Endothelial cell of umbilical vein (primary cell): Measurements from ENCODE around the gene DMD. TPM values are rescaled to one million over a fixed set of nuclear protein-coding genes. Genes with fewer than 3 reads are reported as not detected.
"Not testable (repeated sequence)": the region's sequence is repeated elsewhere in the genome, so short reads cannot be mapped to it uniquely, and the experiment has no call there.

Experiments used
- BruUV-seq: library from RNA; stranded (reverse); fragments of 400-500 nt; replicated peaks from 2 replicates; lab custom pipeline; 2021; lab: Mats Ljungman, UMichigan
- CTCF ChIA-PET: fragments of 300-600, 350-600 bp; sonication (Branson Sonifier 250); formaldehyde crosslinking; loops from one replicate; lab custom pipeline; 2021; ENCODE audit warnings: antibody characterized with exemption, inconsistent platforms; lab: Charles Lee
- POLR2A ChIA-PET: fragments of 300-600, 350-600 bp; sonication (Branson Sonifier 250); formaldehyde crosslinking; loops from one replicate; lab custom pipeline; 2021; ENCODE audit warnings: antibody characterized with exemption, inconsistent platforms; lab: Charles Lee
- DNase-seq: peaks from one replicate; pipeline ENCODE4 v3.0.0-alpha.2; 2011; ENCODE audit warnings: low read depth, low spot score
- FAIRE-seq: peaks from 2 replicates; lab custom pipeline; 2011; peaks lifted over from hg19 to GRCh38; lab: Jason Lieb, UNC
- H2AFZ ChIP-seq: 2 replicates; pipeline ENCODE4 v1.6.0; 2012; ENCODE audit warnings: low read depth, low read length, control low read depth, inconsistent platforms
- H3K27ac ChIP-seq: 2 replicates; pipeline ENCODE4 v1.5.1; 2011; ENCODE audit warnings: low read depth, mild to moderate bottlenecking, control low read depth, low read length, moderate library complexity; ENCODE audit not compliant: insufficient read depth
- H3K27me3 ChIP-seq, 2 experiments: 2 replicates each; pipeline versions ENCODE4 v1.6.0 to v1.6.1; 2011; ENCODE audit warnings: low read length in 2 of 2, mixed read lengths in 1 of 2; ENCODE audit not compliant: control insufficient read depth in 2 of 2, insufficient read depth in 2 of 2
- H3K36me3 ChIP-seq, 2 experiments: 2 replicates in 1 of 2; 3 replicates in 1 of 2; pipeline ENCODE4 v1.5.1; 2011; ENCODE audit warnings: low read length in 2 of 2, mild to moderate bottlenecking in 1 of 2, moderate library complexity in 1 of 2; ENCODE audit not compliant: control insufficient read depth in 2 of 2, insufficient read depth in 2 of 2; ENCODE audit errors: extremely low read depth in 1 of 2
- H3K4me1 ChIP-seq: 3 replicates; pipeline ENCODE4 v1.5.1; 2011; ENCODE audit warnings: mild to moderate bottlenecking, low read length; ENCODE audit not compliant: control insufficient read depth, insufficient read depth; ENCODE audit errors: extremely low read depth
- H3K4me2 ChIP-seq: 2 replicates; pipeline ENCODE4 v1.6.1; 2011; ENCODE audit warnings: low read length, control low read depth, mixed read lengths; ENCODE audit not compliant: insufficient read depth
- H3K4me3 ChIP-seq, 3 experiments: fragments of 200-600 bp in 1 of 3; sonication (generic), shearing (Covaris generic) in 1 of 3; replicated peaks in 1 of 3; 2 replicates each; pipeline ENCODE4 v1.5.1; 2011 to 2016; ENCODE audit warnings: control low read depth in 3 of 3, low read length in 3 of 3, mild to moderate bottlenecking in 2 of 3, inconsistent platforms in 1 of 3, low read depth in 1 of 3, moderate library complexity in 1 of 3; ENCODE audit not compliant: insufficient read depth in 1 of 3
- H3K79me2 ChIP-seq: 2 replicates; pipeline ENCODE4 v1.6.0; 2012; ENCODE audit warnings: low read length, inconsistent platforms; ENCODE audit not compliant: control insufficient read depth, insufficient read depth
- H3K9ac ChIP-seq: replicated peaks from 2 replicates; pipeline ENCODE3; 2011; ENCODE audit warnings: low read length, control low read depth; ENCODE audit not compliant: insufficient read depth; ENCODE audit errors: extremely low read depth
- H3K9me1 ChIP-seq: replicated peaks from 3 replicates; pipeline ENCODE4 v1.6.0; 2011; ENCODE audit warnings: mild to moderate bottlenecking, low read length; ENCODE audit not compliant: control insufficient read depth, insufficient read depth; ENCODE audit errors: extremely low read depth
- H3K9me3 ChIP-seq: replicated peaks from 2 replicates; pipeline ENCODE4 v1.5.1; 2012; ENCODE audit warnings: low read length, inconsistent platforms; ENCODE audit not compliant: control insufficient read depth, insufficient read depth
- H4K20me1 ChIP-seq: replicated peaks from 2 replicates; pipeline ENCODE3; 2011; ENCODE audit warnings: mild to moderate bottlenecking, low read length; ENCODE audit not compliant: control insufficient read depth, insufficient read depth; ENCODE audit errors: extremely low read depth
- dilution Hi-C: fragments of 300-500 bp; cut with MboI; formaldehyde crosslinking; loops from one replicate; pipeline ENCODE4 v1.15.0; 2019; ENCODE audit warnings: low sequenced_read_pairs; ENCODE audit not compliant: extremely low pct_ligation_motif_present
- intact Hi-C: fragments of 100-400 bp; cut with micrococcal nuclease; formaldehyde crosslinking; loops from one replicate; pipeline ENCODE4 v1.10.0; 2022
- polyA plus RNA-seq, 4 experiments: library from polyadenylated mRNA; depleted of rRNA in 3 of 4; stranded (reverse) in 3 of 4; unstranded in 1 of 4; fragments of >200 nt; gene quantifications; 2 replicates each; pipeline versions ENCODE4 v1.2.1 to v1.2.3, GENCODE V29; 2011 to 2012; ENCODE audit warnings: missing spikeins in 1 of 4
- total RNA-seq: library from RNA; stranded (reverse); gene quantifications from 2 replicates; pipeline ENCODE4 v1.2.3, GENCODE V29; 2021

DMD gene
- total and polyA plus RNA-seq, 2 donors (not counting 3 experiments of a cell fraction or from before 2014, with no cell fraction given), result 7.3 to 9.0 TPM

- H3K4me3 ChIP-seq, H3K9me1 ChIP-seq, POLR2A ChIA-PET, H3K27me3 ChIP-seq, H3K36me3 ChIP-seq, H4K20me1 ChIP-seq, H3K4me2 ChIP-seq, H3K79me2 ChIP-seq, DNase-seq, H3K9ac ChIP-seq, BruUV-seq, H3K9me3 ChIP-seq, H2AFZ ChIP-seq, FAIRE-seq, H3K4me1 ChIP-seq, intact Hi-C loops, H3K27ac ChIP-seq, CTCF ChIA-PET, dilution Hi-C loops: not testable (repeated sequence)
Observed at GRCh38 chrX:31378973-31379372, 1832.4 kb downstream of the DMD start.

DNA sequence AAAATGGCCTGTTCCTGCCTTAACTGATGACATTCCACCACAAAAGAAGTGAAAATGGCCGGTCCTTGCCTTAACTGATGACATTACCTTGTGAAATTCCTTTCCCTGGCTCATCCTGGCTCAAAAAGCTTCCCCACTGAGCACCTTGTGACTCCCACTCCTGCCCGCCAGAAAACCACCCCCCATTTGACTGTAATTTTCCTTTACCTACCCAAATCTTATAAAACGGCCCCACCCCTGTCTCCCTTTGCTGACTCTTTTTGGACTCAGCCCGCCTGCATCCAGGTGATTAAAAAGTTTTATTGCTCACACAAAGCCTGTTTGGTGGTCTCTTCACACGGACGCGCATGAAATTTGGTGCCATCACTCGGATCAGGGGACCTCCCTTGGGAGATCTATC lies 1833.5 kb downstream of the DMD start:
- H3K9me1 ChIP-seq, CTCF ChIA-PET, POLR2A ChIA-PET, H3K9ac ChIP-seq, BruUV-seq, H3K4me3 ChIP-seq, H2AFZ ChIP-seq, H3K36me3 ChIP-seq, dilution Hi-C loops, intact Hi-C loops, H3K27me3 ChIP-seq, DNase-seq, H3K9me3 ChIP-seq, H3K27ac ChIP-seq, H4K20me1 ChIP-seq, H3K79me2 ChIP-seq, H3K4me2 ChIP-seq, H3K4me1 ChIP-seq, FAIRE-seq: not testable (repeated sequence)
